Mammary epithelial cell (primary cell): Measurements from ENCODE around the gene TMEM41A.

ENCODE experiments used
- EZH2 ChIP-seq: IDR thresholded peaks from 2 replicates; pipeline ENCODE4 v1.6.1; 2012; ENCODE audit warnings: low read length, inconsistent platforms, borderline replicate concordance
- TF ChIP-seq, protein P1 (sequence below), 2 donors: IDR thresholded peaks in 1 of 2; conservative IDR thresholded peaks in 1 of 2; 2 replicates each; pipeline ENCODE4 v1.5.1; 2011 to 2012; ENCODE audit warnings: inconsistent platforms in 2 of 2, low read length in 2 of 2, mild to moderate bottlenecking in 2 of 2, control low read depth in 1 of 2, low read depth in 1 of 2; ENCODE audit not compliant: insufficient read depth in 1 of 2; ENCODE audit errors: extremely low read depth in 1 of 2

DNA sequence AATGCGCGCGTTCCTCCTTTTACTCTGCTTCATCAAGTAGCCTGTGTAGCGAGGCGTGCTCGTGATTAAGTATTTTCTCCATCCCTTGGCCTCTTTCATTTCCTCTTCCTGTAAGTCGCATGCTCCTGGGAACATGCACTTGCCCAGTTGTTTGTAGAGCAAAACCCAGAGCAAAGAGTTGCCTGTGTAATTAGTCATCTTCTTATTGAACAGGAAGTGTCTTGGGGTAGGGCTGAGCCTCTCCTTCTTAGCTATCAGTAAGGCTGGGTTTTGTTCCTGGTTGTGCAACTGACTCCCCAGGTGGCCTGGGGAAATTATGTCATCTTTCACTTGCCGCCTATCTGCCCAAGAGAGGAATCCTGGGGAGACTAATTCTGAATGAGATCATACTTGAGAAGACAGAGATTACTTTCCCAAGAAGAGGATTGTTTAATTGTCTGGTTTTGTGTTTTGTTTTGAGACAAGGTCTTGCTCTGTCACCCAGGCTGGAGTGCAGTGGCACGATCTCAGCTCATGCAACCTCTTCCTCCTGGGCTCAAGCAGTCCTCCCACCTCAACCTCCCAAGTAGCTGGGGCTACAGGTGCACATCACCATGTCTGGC, 38.6 kb upstream of the TMEM41A start:
- TF ChIP-seq, protein P1, sequence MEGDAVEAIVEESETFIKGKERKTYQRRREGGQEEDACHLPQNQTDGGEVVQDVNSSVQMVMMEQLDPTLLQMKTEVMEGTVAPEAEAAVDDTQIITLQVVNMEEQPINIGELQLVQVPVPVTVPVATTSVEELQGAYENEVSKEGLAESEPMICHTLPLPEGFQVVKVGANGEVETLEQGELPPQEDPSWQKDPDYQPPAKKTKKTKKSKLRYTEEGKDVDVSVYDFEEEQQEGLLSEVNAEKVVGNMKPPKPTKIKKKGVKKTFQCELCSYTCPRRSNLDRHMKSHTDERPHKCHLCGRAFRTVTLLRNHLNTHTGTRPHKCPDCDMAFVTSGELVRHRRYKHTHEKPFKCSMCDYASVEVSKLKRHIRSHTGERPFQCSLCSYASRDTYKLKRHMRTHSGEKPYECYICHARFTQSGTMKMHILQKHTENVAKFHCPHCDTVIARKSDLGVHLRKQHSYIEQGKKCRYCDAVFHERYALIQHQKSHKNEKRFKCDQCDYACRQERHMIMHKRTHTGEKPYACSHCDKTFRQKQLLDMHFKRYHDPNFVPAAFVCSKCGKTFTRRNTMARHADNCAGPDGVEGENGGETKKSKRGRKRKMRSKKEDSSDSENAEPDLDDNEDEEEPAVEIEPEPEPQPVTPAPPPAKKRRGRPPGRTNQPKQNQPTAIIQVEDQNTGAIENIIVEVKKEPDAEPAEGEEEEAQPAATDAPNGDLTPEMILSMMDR (conservative IDR thresholded peaks at IDR 0.05 in 1 of 2, IDR thresholded peaks at IDR 0.05 in 1 of 2; ENCODE audit: extremely low read depth in 1 of 2, insufficient read depth in 1 of 2, low read depth in 1 of 2, low read length in 2 of 2): no peak
- no peak for TF ChIP-seq EZH2
